Transverse colon (tissue), 4 donors: Measurements from ENCODE around the gene C19orf25. TPM values are rescaled to one million over a fixed set of nuclear protein-coding genes. Genes with fewer than 3 reads are reported as not detected.

ENCODE experiments used
- DNase-seq: peaks from one replicate; pipeline ENCODE4 v3.0.0-alpha.2; 2019
- H3K27ac ChIP-seq, 4 donors: fragments of 200-600 bp; sonication (generic); 2 replicates each; pipeline ENCODE4 v1.5.1; 2016 to 2018; ENCODE audit warnings: inconsistent platforms in 4 of 4
- H3K27me3 ChIP-seq: fragments of 200-600 bp; sonication (generic); 2 replicates; pipeline ENCODE4 v1.5.1; 2017; ENCODE audit warnings: inconsistent platforms
- H3K36me3 ChIP-seq, 4 donors: fragments of 200-600 bp; sonication (generic); 2 replicates each; pipeline ENCODE4 v1.5.1; 2017 to 2019; ENCODE audit warnings: inconsistent platforms in 4 of 4
- H3K4me1 ChIP-seq, 4 donors: fragments of 200-600 bp; sonication (generic); 2 replicates each; pipeline ENCODE4 v1.5.1; 2017 to 2020; ENCODE audit warnings: inconsistent platforms in 4 of 4
- H3K4me3 ChIP-seq, 4 donors: fragments of 200-600 bp; sonication (generic); 1 replicate in 1 of 4; 2 replicates in 3 of 4; pipeline versions ENCODE4 v1.5.1 to v1.6.1; 2017 to 2019; ENCODE audit warnings: inconsistent platforms in 4 of 4
- H3K9me3 ChIP-seq, 2 donors: fragments of 200-600 bp; sonication (generic); 2 replicates each; pipeline ENCODE4 v1.5.1; 2017 to 2019; ENCODE audit warnings: inconsistent platforms in 2 of 2
- EP300 ChIP-seq: sonication (generic); formaldehyde crosslinking; IDR thresholded peaks from one replicate; pipeline ENCODE4 v1.6.1; 2017; ENCODE audit warnings: antibody characterized with exemption, low read depth
- POLR2A ChIP-seq: fragments of 450-650 bp; IDR thresholded peaks from one replicate; pipeline ENCODE4 v1.6.1; 2016; ENCODE audit warnings: antibody characterized with exemption, mild to moderate bottlenecking, moderate library complexity
- POLR2AphosphoS5 ChIP-seq, 3 donors: sonication (generic); formaldehyde crosslinking; IDR thresholded peaks; one replicate each; pipeline ENCODE4 v1.6.1; 2016; ENCODE audit warnings: antibody characterized with exemption in 3 of 3
- WGBS, 2 donors: methylation state at CpG; one replicate each; pipeline ENCODE4 v1.1.5; 2018; ENCODE audit warnings: low coverage in 1 of 2; 5-methylcytosine and 5-hydroxymethylcytosine counted together
- in situ Hi-C, 4 donors: fragments of 200-750 bp; cut with MboI; loops; one replicate each; pipeline versions ENCODE4 v1.15.0 to v1.15.1; 2017; ENCODE audit warnings: low sequenced_read_pairs in 3 of 4, low pct_ligation_motif_present in 1 of 4, low pct_unique_long_range_greater_than_20kb in 1 of 4
- intact Hi-C: fragments of 100-400 bp; cut with DNase I; formaldehyde crosslinking; loops from one replicate; pipeline ENCODE4 v1.15.1; 2023; ENCODE audit warnings: low total_unique reads
- total RNA-seq, 4 donors: library from RNA; depleted of rRNA; stranded (reverse); fragments of >200 nt; gene quantifications; one replicate each; pipeline ENCODE4 v1.1.0, GENCODE V29; 2016
- TF ChIP-seq, protein P1 (sequence below), 5 experiments: fragments of 200-600 bp in 3 of 5; fragments of 450-650 bp in 2 of 5; sonication (generic) in 3 of 5; IDR thresholded peaks; 1 replicate in 2 of 5; 2 replicates in 3 of 5; pipeline ENCODE4 v1.5.1; 2016 to 2017; ENCODE audit warnings: antibody characterized with exemption in 5 of 5, inconsistent platforms in 3 of 5, mild to moderate bottlenecking in 2 of 5, moderate library complexity in 1 of 5

C19orf25 gene
- total RNA-seq, 4 donors from 2014 or later: 36.2 to 89.2 (median 46.0) TPM

DNA sequence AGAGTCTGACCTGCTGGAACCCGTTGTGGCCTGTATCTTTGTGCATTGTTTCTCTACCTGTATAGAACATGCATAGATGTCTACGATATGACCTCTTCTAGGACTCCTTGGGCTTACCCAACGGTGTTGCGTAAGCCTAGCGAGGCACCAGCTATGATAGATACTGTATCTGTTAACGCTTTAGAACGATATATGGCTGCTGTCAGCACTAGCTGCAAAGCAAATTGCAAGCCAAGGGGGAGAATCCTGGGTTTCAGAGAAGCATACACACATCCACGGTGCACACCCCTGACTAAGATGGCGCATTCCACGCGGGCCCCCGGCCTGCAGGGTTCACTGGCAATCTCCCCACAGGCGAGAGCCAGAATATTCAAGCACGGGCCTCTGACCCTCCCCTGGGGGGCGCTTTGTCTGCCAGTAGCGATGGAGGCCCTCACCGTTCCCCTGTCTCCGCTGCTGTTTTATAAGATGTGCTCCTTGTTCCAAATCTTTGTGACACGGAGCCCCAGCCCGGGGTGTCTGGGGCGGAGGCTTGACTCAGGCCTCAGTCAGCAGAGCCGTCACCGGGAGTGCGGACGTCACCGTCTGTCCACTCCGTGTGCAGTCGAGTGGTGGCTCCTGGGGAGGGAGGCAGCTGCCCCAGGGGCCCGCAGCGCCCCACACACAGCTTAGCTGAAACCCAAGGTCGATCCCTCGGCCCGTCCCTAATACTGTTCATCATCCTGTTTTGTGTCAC is 53.7 kb downstream of the C19orf25 start:
- intact Hi-C loops (no loop called here), in situ Hi-C loops (no loop called here)
- Histone ChIP-seq H3K27ac (no peak overlapping the region), H3K4me1 (peaks cover 0 to 12% (median 2%) of the 10 kb centered on the region in 4 donors), H3K9me3 (no peaks in the 10 kb centered on the region), H3K4me3 (no peak overlapping the region), H3K27me3 (no peaks in the 10 kb centered on the region), H3K36me3 (peaks cover 0 to 53% (median 27%) of the 10 kb centered on the region in 4 donors)
- no peak for TF ChIP-seq EP300
- TF ChIP-seq, protein P1, sequence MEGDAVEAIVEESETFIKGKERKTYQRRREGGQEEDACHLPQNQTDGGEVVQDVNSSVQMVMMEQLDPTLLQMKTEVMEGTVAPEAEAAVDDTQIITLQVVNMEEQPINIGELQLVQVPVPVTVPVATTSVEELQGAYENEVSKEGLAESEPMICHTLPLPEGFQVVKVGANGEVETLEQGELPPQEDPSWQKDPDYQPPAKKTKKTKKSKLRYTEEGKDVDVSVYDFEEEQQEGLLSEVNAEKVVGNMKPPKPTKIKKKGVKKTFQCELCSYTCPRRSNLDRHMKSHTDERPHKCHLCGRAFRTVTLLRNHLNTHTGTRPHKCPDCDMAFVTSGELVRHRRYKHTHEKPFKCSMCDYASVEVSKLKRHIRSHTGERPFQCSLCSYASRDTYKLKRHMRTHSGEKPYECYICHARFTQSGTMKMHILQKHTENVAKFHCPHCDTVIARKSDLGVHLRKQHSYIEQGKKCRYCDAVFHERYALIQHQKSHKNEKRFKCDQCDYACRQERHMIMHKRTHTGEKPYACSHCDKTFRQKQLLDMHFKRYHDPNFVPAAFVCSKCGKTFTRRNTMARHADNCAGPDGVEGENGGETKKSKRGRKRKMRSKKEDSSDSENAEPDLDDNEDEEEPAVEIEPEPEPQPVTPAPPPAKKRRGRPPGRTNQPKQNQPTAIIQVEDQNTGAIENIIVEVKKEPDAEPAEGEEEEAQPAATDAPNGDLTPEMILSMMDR (IDR thresholded peaks at IDR 0.05): no peak
- no peak for TF ChIP-seq POLR2AphosphoS5 (IDR thresholded peaks at IDR 0.05)
- TF ChIP-seq POLR2A: no peak
- DNase-seq: no peak
- 88 to 95% methylated on average over 5 to 33 of the region's 33 CpGs for WGBS, 2 donors

DNA sequence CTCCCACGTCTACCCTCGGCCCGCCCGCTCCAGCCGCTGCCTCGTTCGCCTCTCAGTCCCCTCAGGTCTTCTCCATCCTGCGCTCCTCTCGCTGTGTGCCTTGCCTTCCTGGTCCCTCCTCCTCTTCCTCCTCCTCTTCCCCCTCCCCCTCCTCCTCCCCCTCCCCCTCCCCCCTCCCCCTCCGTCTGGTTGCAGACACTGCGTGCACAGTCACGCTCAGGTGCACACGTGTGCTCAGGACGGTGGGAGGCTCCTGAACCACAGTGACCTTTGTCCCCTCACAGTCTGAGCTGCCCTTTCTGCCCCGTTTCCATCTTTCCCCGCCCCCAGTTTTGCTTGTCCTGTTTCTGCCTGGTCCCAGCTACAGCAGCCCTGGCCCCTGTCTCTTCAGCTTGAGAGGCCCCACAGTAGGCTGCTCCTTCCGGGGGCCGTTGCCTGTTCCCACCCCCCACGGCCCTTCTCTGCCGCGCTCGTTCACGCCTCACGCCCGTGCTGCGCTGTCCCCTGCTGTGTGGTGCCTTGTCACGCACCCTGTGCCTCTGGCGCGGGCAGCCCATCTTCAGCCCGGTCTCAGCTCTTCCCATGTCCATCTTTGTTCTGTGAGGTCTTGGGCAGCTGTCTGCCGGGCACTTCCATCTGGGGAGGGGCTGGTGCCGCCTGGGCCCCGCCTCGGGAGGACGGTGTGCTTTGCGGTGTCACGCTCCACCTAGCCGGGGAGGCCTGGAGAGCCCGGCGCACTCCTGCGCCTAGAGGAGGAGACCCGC is 54.6 kb downstream of the C19orf25 start:
- H3K36me3 ChIP-seq: peaks cover 0 to 52% (median 24%) of the 10 kb centered on the region in 4 donors
- no peaks in the 10 kb centered on the region for H3K27me3 ChIP-seq
- WGBS, 2 donors: 80 to 82% methylated on average over 13 to 42 of the region's 42 CpGs
- TF ChIP-seq POLR2A (no peak), EP300 (no peak), POLR2AphosphoS5 (IDR thresholded peaks at IDR 0.05) (no peak)
- TF ChIP-seq, protein P1 (IDR thresholded peaks at IDR 0.05): no peak
- no peaks in the 10 kb centered on the region for H3K9me3 ChIP-seq
- H3K27ac ChIP-seq: no peak overlapping the region
- in situ Hi-C loops (no loop called here), intact Hi-C loops (no loop called here)
- H3K4me3 ChIP-seq: no peak overlapping the region
- no peak for DNase-seq
- H3K4me1 ChIP-seq: peaks cover 0 to 12% (median 2%) of the 10 kb centered on the region in 4 donors

DNA sequence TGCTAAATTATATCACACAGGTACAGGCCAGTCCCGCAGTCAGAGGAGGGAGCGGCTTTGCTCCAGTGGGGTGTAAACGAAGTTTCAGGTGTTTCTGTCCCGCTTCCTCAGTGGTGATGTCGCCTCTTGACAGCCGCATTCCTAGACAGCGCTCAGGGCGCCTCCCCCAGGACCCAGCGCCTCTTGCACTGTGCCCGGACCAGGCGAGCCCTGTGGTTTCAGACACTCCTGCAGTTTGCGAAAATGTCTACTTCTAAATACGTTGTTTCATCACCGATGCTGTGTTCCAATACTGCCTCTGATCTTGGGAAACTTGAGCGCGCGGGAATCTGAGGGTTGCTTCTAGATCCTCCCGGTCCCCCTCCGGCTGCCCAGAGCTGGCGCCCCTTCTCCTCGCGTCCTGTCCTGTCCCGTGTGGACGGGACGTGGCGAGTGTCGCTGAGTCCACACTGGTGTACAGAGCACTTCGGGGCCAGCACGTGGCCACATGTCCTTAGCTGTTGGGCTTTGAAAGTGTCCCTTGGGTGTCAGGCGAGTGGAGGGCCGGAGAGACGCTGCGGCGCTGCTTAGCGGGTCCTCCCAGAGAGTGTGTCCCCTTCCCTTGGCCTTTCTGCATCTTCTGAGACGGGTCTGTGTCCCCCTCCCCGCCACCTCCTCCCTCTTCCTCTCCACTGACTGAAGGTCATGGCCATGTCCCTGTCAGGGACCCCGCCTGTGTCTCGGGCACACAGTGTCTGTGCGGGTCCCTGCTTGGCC is 55.4 kb downstream of the C19orf25 start:
- no peak for DNase-seq
- in situ Hi-C loops (no loop called here), intact Hi-C loops (no loop called here)

More for the DNA sequence above, 55.4 kb downstream of the C19orf25 start:
- Histone ChIP-seq H3K36me3 (peaks cover 0 to 47% (median 23%) of the 10 kb centered on the region in 4 donors), H3K27ac (peak overlapping the region in 1 of 4 donors; percentile 60), H3K4me3 (no peak overlapping the region), H3K9me3 (no peaks in the 10 kb centered on the region), H3K27me3 (no peaks in the 10 kb centered on the region), H3K4me1 (peaks cover 0 to 9% (median 2%) of the 10 kb centered on the region in 4 donors)
- no peak for TF ChIP-seq EP300
- TF ChIP-seq, protein P1 (IDR thresholded peaks at IDR 0.05): no peak
- TF ChIP-seq POLR2AphosphoS5 (IDR thresholded peaks at IDR 0.05): no peak
- TF ChIP-seq POLR2A: no peak
- WGBS, 2 donors: 86 to 95% methylated on average over 7 to 40 of the region's 40 CpGs

Other genes starting within 250 kb of the C19orf25 start
- gene CBARP, start 241.2 kb downstream of the C19orf25 start, total RNA-seq: 1 to 10 TPM in 1 of 4 donors, under 1 TPM in 2, not detected in 1; 0.32 to 5.2 (median 0.68) TPM
- gene ATP5F1D, start 237.5 kb downstream of the C19orf25 start, total RNA-seq: 100 to 1,000 TPM; 157 to 650 (median 240) TPM
- gene MIDN, start 230.6 kb downstream of the C19orf25 start, total RNA-seq: 100 to 1,000 TPM in 3 of 4 donors, 10 to 100 TPM in 1; 89.4 to 379 (median 116) TPM
- gene CIRBP, start 209.9 kb downstream of the C19orf25 start, total RNA-seq: 100 to 1,000 TPM; 431 to 488 (median 460) TPM
- 100 to 1,000 TPM in 2 of 4 donors, 10 to 100 TPM in 2; 72.5 to 116 (median 99.0) TPM for gene FAM174C, start 203.7 kb downstream of the C19orf25 start, total RNA-seq
- gene EFNA2, start 193.3 kb downstream of the C19orf25 start, total RNA-seq: 100 to 1,000 TPM in 1 of 4 donors, 10 to 100 TPM in 3; 30.5 to 112 (median 40.6) TPM
- gene NDUFS7, start 95.3 kb downstream of the C19orf25 start, total RNA-seq: 100 to 1,000 TPM in 3 of 4 donors, 10 to 100 TPM in 1; 32.2 to 196 (median 156) TPM
- 1 to 10 TPM; 1.4 to 4.4 (median 2.9) TPM for gene GAMT, start 77.7 kb downstream of the C19orf25 start, total RNA-seq
- 10 to 100 TPM; 36.3 to 77.2 (median 41.6) TPM for gene DAZAP1, start 71.6 kb downstream of the C19orf25 start, total RNA-seq
- 1,000 to 10,000 TPM; 1,367 to 2,740 (median 2,511) TPM for gene RPS15, start 40.8 kb downstream of the C19orf25 start, total RNA-seq
- 1 to 10 TPM in 1 of 4 donors, under 1 TPM in 3; under 0.01 to 6.0 (median 0.36) TPM for gene APC2, start 29.1 kb downstream of the C19orf25 start, total RNA-seq
- 10 to 100 TPM in 1 of 4 donors, 1 to 10 TPM in 3; 2.6 to 11.9 (median 7.5) TPM for gene PCSK4, start 11.1 kb upstream of the C19orf25 start, total RNA-seq
- gene REEP6, start 12.0 kb upstream of the C19orf25 start, total RNA-seq: 1 to 10 TPM in 2 of 4 donors, not detected in 2; 2.2 to 3.3 TPM
- 1 to 10 TPM in 3 of 4 donors, not detected in 1; 2.6 to 3.7 (median 2.7) TPM for gene ADAMTSL5, start 33.8 kb upstream of the C19orf25 start, total RNA-seq
- gene PLK5, start 44.9 kb upstream of the C19orf25 start, total RNA-seq: not detected
- gene MEX3D, start 89.1 kb upstream of the C19orf25 start, total RNA-seq: 100 to 1,000 TPM in 1 of 4 donors, 10 to 100 TPM in 3; 20.8 to 100 (median 27.8) TPM
- gene MBD3, start 113.7 kb upstream of the C19orf25 start, total RNA-seq: 100 to 1,000 TPM in 1 of 4 donors, 10 to 100 TPM in 3; 61.4 to 121 (median 68.7) TPM
- 100 to 1,000 TPM in 1 of 4 donors, 10 to 100 TPM in 3; 19.9 to 120 (median 60.8) TPM for gene UQCR11, start 126.2 kb upstream of the C19orf25 start, total RNA-seq
- 100 to 1,000 TPM in 1 of 4 donors, 10 to 100 TPM in 3; 55.9 to 160 (median 79.7) TPM for gene TCF3, start 173.4 kb upstream of the C19orf25 start, total RNA-seq